ENCODE measurements around the gene RAB37.

The RAB37 gene

GRCh38 chr17:74764751-74765286 is 27.8 kb downstream of the RAB37 start:
- Histone ChIP-seq H3K27ac (ENCODE audit: low read depth, low read length) (no peak overlapping the region), H3K4me3 (ENCODE audit: low read depth, low read length) (no peak overlapping the region), H3K4me1 (ENCODE audit: control insufficient read depth, insufficient read depth, low read length) (peaks cover 34% of the 10 kb centered on the region), H3K9ac (ENCODE audit: low read length) (no peak overlapping the region), H3K27me3 (ENCODE audit: control insufficient read depth, insufficient read depth, low read length) (no peaks in the 10 kb centered on the region), H3K36me3 (ENCODE audit: control insufficient read depth, insufficient read depth, low read length) (peaks cover 32% of the 10 kb centered on the region), H3K9me3 (ENCODE audit: control insufficient read depth, insufficient read depth, low read depth, low read length) (no peaks in the 10 kb centered on the region)

- no peaks in the 10 kb centered on the region for H3K9me3 ChIP-seq (ENCODE audit: control insufficient read depth, insufficient read depth, low read depth, low read length)
- peaks cover 46% of the 10 kb centered on the region for H3K36me3 ChIP-seq (ENCODE audit: control insufficient read depth, insufficient read depth, low read length)
- H3K4me1 ChIP-seq (ENCODE audit: control insufficient read depth, insufficient read depth, low read length): peaks cover 18% of the 10 kb centered on the region
- H3K27me3 ChIP-seq (ENCODE audit: control insufficient read depth, insufficient read depth, low read length): no peaks in the 10 kb centered on the region
- H3K9ac ChIP-seq (ENCODE audit: low read length): no peak overlapping the region
- no peak overlapping the region for H3K4me3 ChIP-seq (ENCODE audit: low read depth, low read length)
- H3K27ac ChIP-seq (ENCODE audit: low read depth, low read length): no peak overlapping the region
These were observed 29.4 kb downstream of the RAB37 start for GRCh38 chr17:74766413-74766812.

DNA sequence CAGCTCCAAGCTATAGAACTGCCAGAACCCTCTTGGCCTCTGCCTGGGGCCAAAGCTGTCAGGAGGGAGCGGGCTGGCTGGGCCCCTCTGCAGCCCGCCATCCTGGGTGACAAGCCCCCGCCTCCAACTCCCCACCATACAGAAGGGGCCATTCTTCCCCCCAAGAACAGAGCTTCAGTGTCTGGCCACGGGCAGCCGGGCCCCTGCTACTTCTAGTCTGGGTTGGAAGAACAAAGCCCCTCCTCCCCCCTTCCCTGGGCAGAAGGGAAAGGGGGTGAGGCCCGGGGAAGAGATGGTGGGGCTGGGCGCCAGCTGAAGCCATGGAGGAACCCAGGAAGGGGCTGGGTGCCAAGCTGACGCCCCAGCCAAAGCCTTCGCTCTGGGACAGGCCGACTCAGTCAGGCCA is 30.1 kb downstream of the RAB37 start:
- no peaks in the 10 kb centered on the region for H3K9me3 ChIP-seq (ENCODE audit: control insufficient read depth, insufficient read depth, low read depth, low read length)

GRCh38 chr17:74768069-74768762 is 31.2 kb downstream of the RAB37 start:
- H3K9me3 ChIP-seq (ENCODE audit: control insufficient read depth, insufficient read depth, low read depth, low read length): no peaks in the 10 kb centered on the region
- H3K27me3 ChIP-seq (ENCODE audit: control insufficient read depth, insufficient read depth, low read length): no peaks in the 10 kb centered on the region
- H3K36me3 ChIP-seq (ENCODE audit: control insufficient read depth, insufficient read depth, low read length): peaks cover 64% of the 10 kb centered on the region
- H3K9ac ChIP-seq (ENCODE audit: low read length): no peak overlapping the region
- H3K27ac ChIP-seq (ENCODE audit: low read depth, low read length): no peak overlapping the region
- H3K4me1 ChIP-seq (ENCODE audit: control insufficient read depth, insufficient read depth, low read length): peaks cover 11% of the 10 kb centered on the region
- no peak overlapping the region for H3K4me3 ChIP-seq (ENCODE audit: low read depth, low read length)

More for the DNA sequence above, 30.1 kb downstream of the RAB37 start:
- H3K27ac ChIP-seq (ENCODE audit: low read depth, low read length): no peak overlapping the region
- no peak overlapping the region for H3K9ac ChIP-seq (ENCODE audit: low read length)
- no peak overlapping the region for H3K4me3 ChIP-seq (ENCODE audit: low read depth, low read length)
- H3K4me1 ChIP-seq (ENCODE audit: control insufficient read depth, insufficient read depth, low read length): peaks cover 12% of the 10 kb centered on the region
- H3K27me3 ChIP-seq (ENCODE audit: control insufficient read depth, insufficient read depth, low read length): no peaks in the 10 kb centered on the region
- H3K36me3 ChIP-seq (ENCODE audit: control insufficient read depth, insufficient read depth, low read length): peaks cover 53% of the 10 kb centered on the region

GRCh38 chr17:74768763-74769114 is 31.7 kb downstream of the RAB37 start:
- Histone ChIP-seq H3K4me3 (ENCODE audit: low read depth, low read length) (no peak overlapping the region), H3K36me3 (ENCODE audit: control insufficient read depth, insufficient read depth, low read length) (peaks cover 69% of the 10 kb centered on the region), H3K9ac (ENCODE audit: low read length) (no peak overlapping the region), H3K27ac (ENCODE audit: low read depth, low read length) (no peak overlapping the region), H3K4me1 (ENCODE audit: control insufficient read depth, insufficient read depth, low read length) (peaks cover 6% of the 10 kb centered on the region; the same call in 1 of the 2 replicates), H3K27me3 (ENCODE audit: control insufficient read depth, insufficient read depth, low read length) (no peaks in the 10 kb centered on the region), H3K9me3 (ENCODE audit: control insufficient read depth, insufficient read depth, low read depth, low read length) (no peaks in the 10 kb centered on the region)

DNA sequence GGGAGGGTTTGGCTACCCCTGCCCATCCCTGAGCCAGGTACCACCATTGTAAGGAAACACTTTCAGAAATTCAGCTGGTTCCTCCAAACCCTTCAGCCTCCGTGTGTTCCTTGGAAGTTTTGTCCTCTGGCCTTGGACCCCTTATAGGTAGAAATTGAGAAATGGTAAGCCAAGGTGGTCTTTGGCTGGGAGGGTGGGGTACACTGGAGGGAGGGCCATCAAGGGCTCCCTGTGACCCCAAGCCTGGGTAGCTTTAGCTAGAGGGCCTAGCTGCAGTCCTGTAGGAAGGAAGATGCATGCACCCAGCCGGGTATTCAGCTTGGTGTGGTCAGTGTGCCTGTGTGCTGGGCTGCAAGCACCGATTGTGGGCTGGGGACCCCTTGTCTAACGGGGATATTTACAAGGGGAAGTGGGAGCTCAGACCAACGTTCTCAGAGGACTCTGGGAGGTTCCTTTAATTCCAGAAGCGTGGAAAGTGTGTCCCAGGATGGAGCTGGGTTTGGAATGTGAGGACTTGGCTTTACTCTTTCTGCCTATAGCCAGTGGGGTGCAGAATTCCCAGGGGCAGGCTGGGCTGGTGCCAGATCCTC is 32.3 kb downstream of the RAB37 start:
- Histone ChIP-seq H3K4me3 (ENCODE audit: low read depth, low read length) (no peak overlapping the region), H3K9ac (ENCODE audit: low read length) (no peak overlapping the region), H3K27ac (ENCODE audit: low read depth, low read length) (no peak overlapping the region), H3K36me3 (ENCODE audit: control insufficient read depth, insufficient read depth, low read length) (peaks cover 75% of the 10 kb centered on the region), H3K9me3 (ENCODE audit: control insufficient read depth, insufficient read depth, low read depth, low read length) (no peaks in the 10 kb centered on the region), H3K4me1 (ENCODE audit: control insufficient read depth, insufficient read depth, low read length) (peaks cover under 1% of the 10 kb centered on the region; the same call in 1 of the 2 replicates), H3K27me3 (ENCODE audit: control insufficient read depth, insufficient read depth, low read length) (no peaks in the 10 kb centered on the region)

- no peaks in the 10 kb centered on the region for H3K27me3 ChIP-seq (ENCODE audit: control insufficient read depth, insufficient read depth, low read length)
- no peaks in the 10 kb centered on the region for H3K4me1 ChIP-seq (ENCODE audit: control insufficient read depth, insufficient read depth, low read length)
- H3K9me3 ChIP-seq (ENCODE audit: control insufficient read depth, insufficient read depth, low read depth, low read length): no peaks in the 10 kb centered on the region
- H3K4me3 ChIP-seq (ENCODE audit: low read depth, low read length): no peak overlapping the region
- no peak overlapping the region for H3K9ac ChIP-seq (ENCODE audit: low read length)
- peaks cover 70% of the 10 kb centered on the region for H3K36me3 ChIP-seq (ENCODE audit: control insufficient read depth, insufficient read depth, low read length)
- H3K27ac ChIP-seq (ENCODE audit: low read depth, low read length): no peak overlapping the region
These were observed 32.9 kb downstream of the RAB37 start for GRCh38 chr17:74769856-74770497.

GRCh38 chr17:74770498-74771318 is 33.7 kb downstream of the RAB37 start:
- no peaks in the 10 kb centered on the region for H3K9me3 ChIP-seq (ENCODE audit: control insufficient read depth, insufficient read depth, low read depth, low read length)
- peaks cover 69% of the 10 kb centered on the region for H3K36me3 ChIP-seq (ENCODE audit: control insufficient read depth, insufficient read depth, low read length)
- no peak overlapping the region for H3K27ac ChIP-seq (ENCODE audit: low read depth, low read length)
- no peaks in the 10 kb centered on the region for H3K4me1 ChIP-seq (ENCODE audit: control insufficient read depth, insufficient read depth, low read length)
- no peak overlapping the region for H3K9ac ChIP-seq (ENCODE audit: low read length)
- no peak overlapping the region for H3K4me3 ChIP-seq (ENCODE audit: low read depth, low read length)
- H3K27me3 ChIP-seq (ENCODE audit: control insufficient read depth, insufficient read depth, low read length): no peaks in the 10 kb centered on the region

DNA sequence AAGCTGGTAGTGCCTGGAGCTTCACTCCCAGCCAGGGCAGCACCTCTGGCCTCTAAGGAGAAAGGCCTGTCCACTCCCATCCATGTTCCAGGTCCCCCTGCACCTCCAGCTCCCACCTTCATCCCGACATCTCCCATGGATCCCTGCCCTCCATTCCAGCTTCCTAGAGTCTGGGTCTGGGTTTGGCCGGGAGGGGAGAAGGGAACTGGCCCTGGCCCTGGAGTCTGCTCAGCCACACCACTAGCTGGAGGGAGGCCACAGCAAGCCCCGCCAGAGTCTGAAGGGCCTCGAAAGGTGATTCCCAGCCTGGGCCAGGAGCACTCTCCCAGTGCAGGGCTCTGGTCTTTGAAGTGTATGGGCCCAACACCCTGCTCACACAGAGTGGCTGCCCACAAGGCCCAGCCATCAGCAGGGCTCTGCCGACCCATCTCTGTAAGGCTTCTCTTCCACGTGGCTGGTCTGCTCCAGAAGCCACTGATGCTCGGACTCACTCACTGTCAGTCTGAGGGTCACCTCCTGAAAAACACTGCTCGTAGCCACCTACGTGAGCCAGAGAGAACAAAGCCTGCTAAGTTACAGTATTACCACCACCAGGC is 34.4 kb downstream of the RAB37 start:
- no peak overlapping the region for H3K9ac ChIP-seq (ENCODE audit: low read length)
- no peaks in the 10 kb centered on the region for H3K9me3 ChIP-seq (ENCODE audit: control insufficient read depth, insufficient read depth, low read depth, low read length)
- H3K4me1 ChIP-seq (ENCODE audit: control insufficient read depth, insufficient read depth, low read length): no peaks in the 10 kb centered on the region
- no peak overlapping the region for H3K4me3 ChIP-seq (ENCODE audit: low read depth, low read length)
- H3K36me3 ChIP-seq (ENCODE audit: control insufficient read depth, insufficient read depth, low read length): peaks cover 66% of the 10 kb centered on the region
- H3K27ac ChIP-seq (ENCODE audit: low read depth, low read length): no peak overlapping the region
- no peaks in the 10 kb centered on the region for H3K27me3 ChIP-seq (ENCODE audit: control insufficient read depth, insufficient read depth, low read length)

DNA sequence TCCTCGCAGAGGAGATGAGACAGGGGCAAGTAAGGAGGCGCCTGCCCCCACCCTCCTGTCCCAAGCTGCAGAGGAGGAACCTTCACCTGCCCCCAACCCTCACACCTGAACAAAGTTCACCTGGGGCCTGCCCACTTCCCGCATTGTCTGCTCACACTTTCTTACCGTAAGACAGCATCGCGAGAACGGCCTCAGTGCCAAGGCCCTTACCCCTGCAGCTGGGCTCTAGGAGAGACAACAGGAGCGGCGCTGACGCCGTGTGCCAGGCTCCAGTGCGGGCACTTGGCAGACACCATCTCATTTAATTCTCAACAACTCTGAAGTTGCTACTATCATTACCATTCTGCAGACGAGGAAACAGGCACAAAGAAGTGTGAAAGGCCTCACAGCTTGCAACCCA is 35.0 kb downstream of the RAB37 start:
- Histone ChIP-seq H3K9ac (ENCODE audit: low read length) (no peak overlapping the region), H3K36me3 (ENCODE audit: control insufficient read depth, insufficient read depth, low read length) (peaks cover 62% of the 10 kb centered on the region), H3K4me3 (ENCODE audit: low read depth, low read length) (no peak overlapping the region), H3K27me3 (ENCODE audit: control insufficient read depth, insufficient read depth, low read length) (no peaks in the 10 kb centered on the region), H3K4me1 (ENCODE audit: control insufficient read depth, insufficient read depth, low read length) (peaks cover 2% of the 10 kb centered on the region; the same call in 1 of the 2 replicates), H3K27ac (ENCODE audit: low read depth, low read length) (no peak overlapping the region), H3K9me3 (ENCODE audit: control insufficient read depth, insufficient read depth, low read depth, low read length) (no peaks in the 10 kb centered on the region)

Data from HUES6 (cell line).